HG03342 (cell line): ENCODE data around the gene NDFIP2.
"Not testable (repeated sequence)": the region's sequence is repeated elsewhere in the genome, so short reads cannot be mapped to it uniquely, and the experiment has no call there.

ENCODE experiments used
- ATAC-seq: cut with Tn5 transposase; IDR thresholded peaks from one replicate; pipeline ENCODE4 v1.9.1; 2021; ENCODE audit warnings: mild to moderate bottlenecking, moderate library complexity; ENCODE audit not compliant: unreplicated experiment

Gene NDFIP2

GRCh38 chr13:79531542-79532254, 50.7 kb downstream of the NDFIP2 start:
- ATAC-seq = no peak

DNA sequence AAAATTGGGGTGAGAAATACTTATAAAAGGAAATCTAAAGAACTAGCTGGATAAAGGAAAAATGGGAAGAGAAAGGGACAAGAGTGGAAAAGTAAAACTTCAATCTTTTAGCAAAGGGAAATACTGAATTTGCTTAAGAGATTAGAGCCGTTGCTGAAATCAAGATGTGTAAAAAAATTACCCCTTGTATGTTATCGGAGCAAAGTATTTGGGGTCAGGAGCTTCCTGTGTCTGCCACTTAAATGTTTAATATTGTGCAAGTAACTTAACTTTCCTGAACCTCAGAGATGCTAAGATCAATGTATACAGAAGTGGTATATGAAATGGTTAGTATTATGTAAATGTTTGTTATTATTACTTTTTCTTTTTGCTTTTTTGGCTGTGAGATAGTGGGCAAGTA, 51.6 kb downstream of the NDFIP2 start:
- no peak for ATAC-seq

DNA sequence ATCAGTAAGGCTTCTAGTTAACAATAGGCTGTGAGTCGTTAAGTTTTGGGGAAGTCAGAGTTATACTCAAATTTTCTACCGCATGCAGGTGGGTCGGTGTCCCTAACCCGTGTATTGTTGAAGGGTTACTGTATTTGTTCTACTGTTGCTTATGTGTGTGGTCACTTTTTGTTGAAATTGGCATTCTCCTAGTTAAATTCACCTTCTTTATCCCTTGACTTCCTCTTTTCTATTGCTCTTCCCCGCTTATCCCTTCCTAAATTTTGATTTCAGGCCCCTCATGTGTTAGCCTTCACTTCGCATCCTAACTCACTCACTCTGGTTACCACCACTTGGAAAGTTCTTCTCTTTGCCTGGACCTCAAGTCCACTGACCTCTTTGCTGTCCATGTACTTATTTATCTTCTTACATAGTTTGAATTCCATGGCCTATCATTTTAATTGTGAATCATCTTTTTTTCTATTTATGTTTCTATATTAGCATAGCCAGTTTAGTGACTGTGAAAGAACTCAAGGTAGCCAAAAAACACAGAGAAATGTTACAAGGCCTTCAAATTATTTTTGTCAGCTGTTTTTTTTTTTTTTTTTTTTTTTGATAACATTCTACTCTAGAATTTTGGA, 52.9 kb downstream of the NDFIP2 start:
- no peak for ATAC-seq

DNA sequence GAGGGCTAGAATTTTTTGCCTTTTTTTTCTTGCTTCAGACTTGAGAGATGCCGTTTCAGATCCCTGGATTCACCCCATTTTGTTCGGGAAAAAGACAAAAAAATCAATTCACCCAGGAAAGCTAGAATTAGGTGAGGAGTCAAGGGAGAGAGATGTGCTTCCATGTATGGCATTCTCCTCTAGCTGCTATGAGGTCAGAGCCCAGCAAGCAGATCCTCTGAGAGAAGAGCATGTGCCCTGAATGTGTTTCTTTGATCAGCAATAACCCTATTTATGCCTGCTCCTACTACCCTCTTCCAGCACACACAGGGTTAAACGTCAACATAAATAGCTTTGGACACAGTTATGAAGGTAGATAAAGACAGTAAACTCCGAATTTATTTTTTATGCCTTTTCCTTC, 53.6 kb downstream of the NDFIP2 start:
- no peak for ATAC-seq

DNA sequence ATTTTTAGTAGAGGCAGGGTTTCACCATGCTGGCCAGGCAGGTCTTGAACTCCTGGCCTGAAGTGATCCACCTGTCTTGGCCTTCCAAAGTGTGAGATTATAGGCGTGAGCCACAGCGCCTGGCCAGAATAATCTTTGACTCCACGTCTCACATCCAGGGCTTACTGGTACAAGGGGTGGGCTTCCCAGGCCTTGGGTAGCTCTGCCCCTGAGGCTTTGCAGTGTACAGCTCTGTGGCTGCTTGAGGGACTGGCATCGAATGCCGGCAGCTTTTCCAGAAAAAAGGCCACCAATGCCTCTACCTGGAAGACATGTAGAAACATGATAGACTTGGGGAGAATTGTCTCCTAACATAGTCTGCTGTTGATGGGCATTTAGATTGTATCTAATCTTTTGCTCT, 57.8 kb downstream of the NDFIP2 start:
- no peak for ATAC-seq

DNA sequence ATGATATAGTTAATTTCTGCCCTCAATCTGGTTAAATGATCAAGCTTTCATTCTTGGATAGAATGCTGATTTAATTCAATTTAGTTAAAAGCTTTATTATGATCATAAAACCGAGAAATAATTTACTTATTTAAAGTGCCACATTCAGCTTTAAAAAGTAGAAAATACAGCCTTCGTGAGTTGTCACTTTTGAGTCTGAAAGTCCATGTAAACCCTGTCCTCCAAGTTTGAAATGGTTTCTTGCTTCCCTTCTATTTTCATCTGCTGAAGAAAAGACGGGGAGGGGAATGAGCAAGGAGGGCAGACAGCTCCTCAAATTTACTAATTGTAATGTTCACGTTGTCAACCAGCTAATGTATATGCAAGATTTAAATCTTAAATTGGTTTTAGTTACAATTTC, 59.5 kb downstream of the NDFIP2 start:
- ATAC-seq = no peak

GRCh38 chr13:79541426-79542049, 60.6 kb downstream of the NDFIP2 start:
- peak; percentile 65 for ATAC-seq

GRCh38 chr13:79543883-79544282, 62.9 kb downstream of the NDFIP2 start:
- no peak for ATAC-seq

GRCh38 chr13:79547211-79548195, 66.5 kb downstream of the NDFIP2 start:
- no peak for ATAC-seq

DNA sequence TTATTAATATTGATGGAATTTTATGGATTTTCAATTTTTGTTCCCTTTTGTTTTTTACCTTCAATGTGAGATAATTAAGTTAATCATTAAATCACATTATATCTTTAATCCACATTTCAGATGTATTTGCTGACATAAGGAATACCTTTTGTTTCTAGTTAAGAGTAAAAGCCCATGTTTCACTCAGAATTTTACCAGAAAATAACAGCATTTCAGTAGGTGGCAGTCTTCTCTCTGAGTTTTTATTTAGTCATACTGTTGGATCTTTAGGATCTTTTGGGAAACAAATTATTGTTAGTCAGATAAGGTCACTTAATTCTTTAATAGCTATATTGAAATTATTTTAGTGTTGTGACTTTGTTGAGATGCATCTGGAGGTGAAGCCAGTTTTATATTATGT, 67.9 kb downstream of the NDFIP2 start:
- no peak for ATAC-seq

- ATAC-seq = no peak
Observed at GRCh38 chr13:79549355-79550106, 68.6 kb downstream of the NDFIP2 start.

DNA sequence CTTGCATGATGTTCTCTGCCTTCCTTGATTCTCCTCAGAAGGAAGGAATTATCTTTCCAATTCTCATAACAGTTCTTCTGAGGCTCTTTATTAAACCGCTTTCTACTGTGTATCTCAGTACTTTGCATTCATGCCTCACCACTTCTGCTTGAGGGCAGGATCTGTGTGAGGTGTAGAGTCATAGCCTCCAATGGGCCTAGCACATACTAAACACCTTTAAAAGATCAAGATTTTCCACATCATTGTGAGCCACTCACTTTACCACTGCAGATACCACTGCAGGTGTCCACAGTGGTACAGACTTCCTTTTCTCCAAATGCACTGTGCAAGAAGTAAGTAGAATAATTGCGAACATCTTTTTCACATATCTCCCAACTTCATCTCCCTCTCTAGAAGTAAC, 76.7 kb downstream of the NDFIP2 start:
- ATAC-seq = no peak

GRCh38 chr13:79560954-79561353, 80.0 kb downstream of the NDFIP2 start:
- ATAC-seq = no peak

GRCh38 chr13:79562557-79562956, 81.6 kb downstream of the NDFIP2 start:
- ATAC-seq = no peak

DNA sequence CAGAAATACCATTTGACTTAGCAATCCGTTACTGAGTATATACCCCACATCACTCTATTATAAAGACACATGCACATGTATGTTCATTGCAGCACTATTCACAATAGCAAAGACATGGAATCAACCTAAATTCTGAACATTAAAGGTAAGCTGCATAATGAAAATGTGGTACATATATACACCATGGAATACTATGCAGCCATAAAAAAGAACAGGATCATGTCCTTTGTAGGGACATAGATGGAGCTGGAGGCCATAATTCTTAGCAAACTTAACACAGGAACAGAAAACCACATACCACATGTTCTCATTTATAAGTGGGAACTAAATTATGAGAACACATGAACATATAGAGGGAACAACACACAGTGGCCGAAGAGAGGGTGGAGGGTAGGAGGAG, 85.2 kb downstream of the NDFIP2 start:
- no peak for ATAC-seq

DNA sequence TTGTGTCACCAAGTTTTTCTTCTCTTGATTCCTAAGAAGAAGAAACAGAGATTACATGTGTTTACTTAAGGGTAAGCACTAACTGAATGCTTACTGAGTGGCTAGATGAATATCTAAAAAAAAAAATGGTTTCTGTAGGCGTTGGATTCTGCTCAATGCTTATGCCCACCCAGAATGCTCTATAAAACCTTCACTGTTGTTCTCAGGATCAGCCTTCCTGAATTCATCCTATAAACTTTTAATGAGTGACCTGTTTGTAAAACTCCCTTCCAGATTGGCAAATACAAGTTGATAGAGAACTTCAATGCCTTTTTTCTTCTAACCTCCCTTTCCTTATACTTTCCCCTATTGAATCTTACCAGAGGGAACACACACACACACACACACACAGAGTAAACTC, 90.2 kb downstream of the NDFIP2 start:
- no peak for ATAC-seq

DNA sequence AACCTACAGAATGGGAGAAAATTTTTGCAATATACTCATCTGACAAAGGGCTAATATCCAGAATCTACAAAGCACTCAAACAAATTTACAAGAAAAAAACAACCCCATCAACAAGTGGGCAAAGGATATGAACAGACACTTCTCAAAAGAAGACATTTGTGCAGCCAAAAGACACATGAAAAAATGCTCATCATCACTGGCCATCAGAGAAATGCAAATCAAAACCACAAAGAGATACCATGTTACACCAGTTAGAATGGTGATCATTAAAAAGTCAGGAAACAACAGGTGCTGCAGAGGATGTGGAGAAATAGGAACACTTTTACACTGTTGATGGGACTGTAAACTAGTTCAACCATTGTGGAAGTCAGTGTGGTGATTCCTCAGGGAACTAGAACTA, 92.9 kb downstream of the NDFIP2 start:
- not testable (repeated sequence) for ATAC-seq

DNA sequence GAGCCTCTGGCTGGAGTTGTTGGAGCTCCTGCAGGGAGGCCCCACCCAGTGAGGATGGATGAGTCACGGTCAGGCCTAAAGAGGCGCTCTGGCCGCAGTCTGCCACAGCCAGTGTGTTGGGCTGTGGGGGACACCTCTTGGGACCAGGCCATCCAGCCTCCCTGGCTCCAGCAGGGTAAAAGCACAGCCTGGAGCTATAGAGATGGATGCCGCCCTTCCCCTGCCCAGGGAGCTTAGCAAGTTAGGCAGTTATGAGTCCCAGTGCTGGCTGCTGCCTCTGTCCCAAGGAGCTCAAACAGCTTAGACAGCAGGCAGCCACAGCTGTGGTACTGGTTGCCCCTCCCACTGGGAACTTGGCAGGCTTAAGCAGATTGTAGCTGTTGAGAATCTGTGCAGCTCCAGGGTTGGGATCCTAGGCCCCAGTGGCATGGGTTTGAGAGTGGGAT, 100.9 kb downstream of the NDFIP2 start:
- ATAC-seq = no peak

DNA sequence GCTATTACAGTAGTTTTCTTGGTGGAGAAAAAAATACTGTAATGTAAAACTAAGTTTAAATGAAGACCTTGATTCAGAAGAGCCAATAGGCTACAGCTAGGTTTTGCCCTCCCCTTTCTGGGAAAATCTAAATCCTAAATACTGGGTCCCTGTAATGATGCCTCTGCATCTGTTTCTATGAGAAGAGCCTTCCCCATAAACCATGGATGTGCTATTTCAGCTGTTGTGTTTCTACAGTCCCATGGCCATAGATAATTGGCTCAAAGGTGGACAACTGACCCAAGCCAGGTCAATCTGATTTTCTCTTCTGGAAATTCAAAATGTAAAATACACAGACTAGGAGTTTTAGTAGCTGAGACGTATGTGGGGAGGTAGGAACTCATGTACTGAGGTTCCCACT, 101.9 kb downstream of the NDFIP2 start:
- no peak for ATAC-seq

DNA sequence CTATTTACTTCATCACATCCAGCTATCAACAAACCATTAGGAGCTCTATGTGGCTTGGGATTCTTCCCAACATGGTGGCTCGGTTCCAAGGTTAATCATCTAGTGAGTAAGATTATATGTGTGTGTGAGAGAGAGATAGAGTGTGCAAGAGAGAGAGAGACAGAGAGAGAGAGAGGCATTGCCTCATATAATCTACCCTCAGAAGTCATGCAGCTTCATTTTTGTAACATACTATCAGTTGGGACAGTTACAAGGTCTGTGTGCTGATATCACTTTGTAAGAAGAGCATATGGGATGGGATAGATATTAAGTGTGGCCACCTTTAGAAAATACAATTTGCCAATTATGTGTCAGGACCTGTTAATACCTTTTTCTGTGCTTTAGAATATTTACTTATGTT, 104.1 kb downstream of the NDFIP2 start:
- no peak for ATAC-seq
